Keratinocyte (primary cell): ENCODE results near the gene ASCC3. TPM values are rescaled to one million over a fixed set of nuclear protein-coding genes. Genes with fewer than 3 reads are reported as not detected.

Experiments
- DNase-seq: peaks from one replicate; pipeline ENCODE4 v3.0.0-alpha.2; 2011; ENCODE audit warnings: low read depth, missing footprints, low spot score
- FAIRE-seq: peaks from 2 replicates; lab custom pipeline; 2011; peaks lifted over from hg19 to GRCh38; lab: Jason Lieb, UNC
- H2AFZ ChIP-seq: 2 replicates; pipeline ENCODE4 v1.6.0; 2012; ENCODE audit warnings: low read length, control low read depth, inconsistent platforms; ENCODE audit not compliant: control insufficient read depth
- H3K27ac ChIP-seq: 2 replicates; pipeline ENCODE4 v1.5.1; 2011; ENCODE audit warnings: low read length; ENCODE audit not compliant: control insufficient read depth, insufficient read depth
- H3K27me3 ChIP-seq: 3 replicates; pipeline ENCODE4 v1.6.0; 2011; ENCODE audit warnings: low read length; ENCODE audit not compliant: control insufficient read depth, insufficient read depth; ENCODE audit errors: extremely low read depth
- H3K36me3 ChIP-seq, 2 experiments: 2 replicates in 1 of 2; 3 replicates in 1 of 2; pipeline ENCODE4 v1.5.1; 2011; ENCODE audit warnings: low read length in 2 of 2, mild to moderate bottlenecking in 1 of 2; ENCODE audit not compliant: control insufficient read depth in 2 of 2, insufficient read depth in 2 of 2; ENCODE audit errors: extremely low read depth in 1 of 2
- H3K4me1 ChIP-seq: 3 replicates; pipeline ENCODE4 v1.5.1; 2011; ENCODE audit warnings: low read length; ENCODE audit not compliant: control insufficient read depth, insufficient read depth; ENCODE audit errors: extremely low read depth
- H3K4me2 ChIP-seq: 3 replicates; pipeline ENCODE4 v1.6.0; 2011; ENCODE audit warnings: low read depth, low read length; ENCODE audit not compliant: control insufficient read depth, insufficient read depth; ENCODE audit errors: extremely low read depth
- H3K4me3 ChIP-seq, 3 experiments: fragments of 200-600 bp in 1 of 3; sonication (generic) in 1 of 3; 2 replicates in 2 of 3; 3 replicates in 1 of 3; pipeline ENCODE4 v1.5.1; 2011 to 2016; ENCODE audit warnings: low read length in 3 of 3, mild to moderate bottlenecking in 3 of 3, control low read depth in 2 of 3, inconsistent platforms in 1 of 3, low read depth in 1 of 3, mixed read lengths in 1 of 3, mixed run types in 1 of 3, moderate library complexity in 1 of 3; ENCODE audit not compliant: control insufficient read depth in 2 of 3, insufficient read depth in 2 of 3; ENCODE audit errors: extremely low read depth in 1 of 3
- H3K79me2 ChIP-seq: 2 replicates; pipeline ENCODE4 v1.6.0; 2012; ENCODE audit warnings: low read length; ENCODE audit not compliant: control insufficient read depth, insufficient read depth
- H3K9ac ChIP-seq: 3 replicates; pipeline ENCODE4 v1.6.0; 2011; ENCODE audit warnings: low read length; ENCODE audit not compliant: control insufficient read depth, insufficient read depth; ENCODE audit errors: extremely low read depth
- H3K9me1 ChIP-seq: 3 replicates; pipeline ENCODE4 v1.6.0; 2011; ENCODE audit warnings: low read length; ENCODE audit not compliant: control insufficient read depth, insufficient read depth; ENCODE audit errors: extremely low read depth
- H3K9me3 ChIP-seq: 2 replicates; pipeline ENCODE4 v1.5.1; 2012; ENCODE audit warnings: low read depth, low read length; ENCODE audit not compliant: control insufficient read depth
- H4K20me1 ChIP-seq: 3 replicates; pipeline ENCODE4 v1.6.0; 2011; ENCODE audit warnings: low read length; ENCODE audit not compliant: control insufficient read depth, insufficient read depth; ENCODE audit errors: extremely low read depth
- CTCF ChIP-seq, 3 experiments: IDR thresholded peaks in 1 of 3; conservative IDR thresholded peaks in 1 of 3; optimal IDR thresholded peaks in 1 of 3; 2 replicates in 2 of 3; 3 replicates in 1 of 3; pipeline versions ENCODE3 to v1.5.1; 2011; ENCODE audit warnings: low read length in 3 of 3, mild to moderate bottlenecking in 3 of 3, moderate library complexity in 2 of 3, control low read depth in 1 of 3, inconsistent platforms in 1 of 3; ENCODE audit not compliant: insufficient read depth in 2 of 3; ENCODE audit errors: extremely low read depth in 1 of 3
- EZH2 ChIP-seq: IDR thresholded peaks from one replicate; pipeline ENCODE4 v1.6.1; 2012; ENCODE audit warnings: inconsistent platforms, mild to moderate bottlenecking, low read length, moderate library complexity
- dilution Hi-C: fragments of 300-500 bp; cut with MboI; formaldehyde crosslinking; loops from one replicate; pipeline ENCODE4 v1.7.0; 2020; ENCODE audit warnings: low sequenced_read_pairs; ENCODE audit not compliant: extremely low pct_ligation_motif_present
- polyA plus RNA-seq, 5 experiments: library from polyadenylated mRNA; depleted of rRNA in 3 of 5; stranded (reverse) in 3 of 5; stranded (forward) in 1 of 5; unstranded in 1 of 5; fragments of >200 nt; gene quantifications; 1 replicate in 1 of 5; 2 replicates in 3 of 5; 3 replicates in 1 of 5; pipeline versions ENCODE4 v1.2.1 to v1.2.3, GENCODE V29; 2011 to 2012; ENCODE audit warnings: missing spikeins in 2 of 5, low read depth in 1 of 5, low replicate concordance in 1 of 5

Gene ASCC3
- polyA plus RNA-seq, 1 donor (not counting 4 experiments of a cell fraction or from before 2014, with no cell fraction given), result 58.6 TPM

- Histone ChIP-seq H3K4me3 (no peak overlapping the region), H3K4me2 (no peak overlapping the region), H2AFZ (no peak overlapping the region), H3K4me1 (peaks cover 15% of the 10 kb centered on the region), H3K9ac (no peak overlapping the region), H3K27ac (no peak overlapping the region), H3K27me3 (no peaks in the 10 kb centered on the region), H3K9me1 (peaks cover 2% of the 10 kb centered on the region), H4K20me1 (peaks cover 7% of the 10 kb centered on the region), H3K9me3 (no peaks in the 10 kb centered on the region), H3K79me2 (peaks cover 98% of the 10 kb centered on the region), H3K36me3 (peaks cover 0 to 3% of the 10 kb centered on the region in 2 experiments)
- dilution Hi-C loops, result no loop called here
- FAIRE-seq (no peak), DNase-seq (no peak)
- no peak for TF ChIP-seq CTCF (optimal IDR thresholded peaks at IDR 0.05 in 1 of 3, IDR thresholded peaks at IDR 0.05 in 1 of 3, conservative IDR thresholded peaks at IDR 0.05 in 1 of 3; ENCODE audit: extremely low read depth in 1 of 3, insufficient read depth in 2 of 3, low read length in 3 of 3)
Observed at GRCh38 chr6:100876251-100876650, 4.9 kb downstream of the ASCC3 start.

- H4K20me1 ChIP-seq, result no peaks in the 10 kb centered on the region
- FAIRE-seq (no peak), DNase-seq (no peak)
- no peaks in the 10 kb centered on the region for H3K9me3 ChIP-seq
- no peak overlapping the region for H3K9ac ChIP-seq
- no peak overlapping the region for H3K4me3 ChIP-seq
- H3K79me2 ChIP-seq, result peaks cover 29% of the 10 kb centered on the region
- no peaks in the 10 kb centered on the region for H3K4me1 ChIP-seq
- no peaks in the 10 kb centered on the region for H3K27me3 ChIP-seq
- TF ChIP-seq EZH2, result no peak
- TF ChIP-seq CTCF (optimal IDR thresholded peaks at IDR 0.05 in 1 of 3, IDR thresholded peaks at IDR 0.05 in 1 of 3, conservative IDR thresholded peaks at IDR 0.05 in 1 of 3; ENCODE audit: extremely low read depth in 1 of 3, insufficient read depth in 2 of 3, low read length in 3 of 3), result no peak
- H3K27ac ChIP-seq, result no peak overlapping the region
- H3K36me3 ChIP-seq, result peaks cover 2 to 4% of the 10 kb centered on the region in 2 experiments
- no peak overlapping the region for H2AFZ ChIP-seq
- no peak overlapping the region for H3K4me2 ChIP-seq
- H3K9me1 ChIP-seq, result no peaks in the 10 kb centered on the region
- dilution Hi-C loops, result no loop called here
Observed at GRCh38 chr6:100865525-100865924, 15.6 kb downstream of the ASCC3 start.
